Right lobe of liver (tissue), 4 donors: ENCODE data around the gene PHF20.

Experiments
- CTCF ChIP-seq, 4 donors: fragments of 200-600 bp in 3 of 4; fragments of 450-650 bp in 1 of 4; IDR thresholded peaks; one replicate each; pipeline versions ENCODE4 v1.5.1 to v1.8.0; 2016 to 2022; ENCODE audit warnings: antibody characterized with exemption in 4 of 4, mild to moderate bottlenecking in 2 of 4
- POLR2A ChIP-seq: fragments of 450-650 bp; IDR thresholded peaks from one replicate; pipeline ENCODE4 v1.6.1; 2017; ENCODE audit warnings: antibody characterized with exemption, mild to moderate bottlenecking
- donor health status: DM: no; HTN: no; CAD: no.
- donor health status: DM: no; HTN: no; CAD: no.
- donor health status: DM: no; HTN: yes; CAD: no.

- no peak for TF ChIP-seq CTCF (IDR thresholded peaks at IDR 0.05)
- no peak for TF ChIP-seq POLR2A
Measured at GRCh38 chr20:35985806-35986205, 214.0 kb downstream of the PHF20 start.
